SU-DHL-6 (cell line): Measurements from ENCODE around the gene MYO19.

Experiments used
- H2AFZ ChIP-seq: fragments of 200-600 bp; sonication (generic); 2 replicates; pipeline ENCODE4 v1.6.1; 2014; ENCODE audit warnings: low read depth, mild to moderate bottlenecking, moderate library complexity, mixed read lengths, antibody characterized with exemption, low read length; ENCODE audit not compliant: severe bottlenecking
- H3F3A ChIP-seq: fragments of 200-600 bp; shearing (Covaris generic); 2 replicates; pipeline ENCODE4 v1.6.0; 2016; ENCODE audit warnings: antibody characterized with exemption, mild to moderate bottlenecking; ENCODE audit not compliant: insufficient read depth
- H3K27ac ChIP-seq: fragments of 200-600 bp; sonication (generic); 2 replicates; pipeline ENCODE4 v1.5.1; 2016; ENCODE audit warnings: low read depth, mild to moderate bottlenecking, low read length, moderate library complexity, mixed read lengths
- H3K27me3 ChIP-seq: fragments of 200-600 bp; sonication (generic), shearing (Covaris generic); 2 replicates; pipeline ENCODE4 v1.6.0; 2014; ENCODE audit warnings: mild to moderate bottlenecking, low read length
- H3K36me3 ChIP-seq: fragments of 200-600 bp; sonication (generic); 2 replicates; pipeline ENCODE4 v1.6.1; 2014; ENCODE audit warnings: mild to moderate bottlenecking, low read length, mixed read lengths
- H3K4me2 ChIP-seq: fragments of 300-600, 200-600 bp; shearing (Covaris generic), sonication (generic); 2 replicates; pipeline ENCODE4 v1.6.0; 2014; ENCODE audit warnings: low read length, low read depth, mild to moderate bottlenecking; ENCODE audit not compliant: poor library complexity, severe bottlenecking
- H3K4me3 ChIP-seq: fragments of 200-600 bp; sonication (generic); 2 replicates; pipeline ENCODE4 v1.5.1; 2014; ENCODE audit warnings: antibody characterized with exemption, low read length, mild to moderate bottlenecking, mixed read lengths; ENCODE audit not compliant: insufficient read depth, poor library complexity, severe bottlenecking
- H3K79me2 ChIP-seq: fragments of 200-600 bp; sonication (generic); 2 replicates; pipeline ENCODE4 v1.6.1; 2014; ENCODE audit warnings: mild to moderate bottlenecking, low read length, moderate library complexity; ENCODE audit not compliant: insufficient read depth
- H3K9ac ChIP-seq: fragments of 200-600 bp; sonication (generic); 2 replicates; pipeline ENCODE4 v1.7.0; 2014; ENCODE audit warnings: mild to moderate bottlenecking, low read length
- H3K9me2 ChIP-seq: fragments of 200-600 bp; sonication (generic); replicated peaks from 2 replicates; pipeline ENCODE4 v1.6.1; 2014; ENCODE audit warnings: low read length; ENCODE audit not compliant: insufficient read depth
- H3K9me3 ChIP-seq: fragments of 200-600 bp; sonication (generic); 2 replicates; pipeline ENCODE4 v1.6.1; 2014; ENCODE audit warnings: low read length, mixed read lengths; ENCODE audit not compliant: insufficient read depth
- H4K20me1 ChIP-seq: fragments of 200-600 bp; sonication (generic); 2 replicates; pipeline ENCODE4 v1.6.1; 2014; ENCODE audit warnings: low read depth, mild to moderate bottlenecking, antibody characterized with exemption, low read length, moderate library complexity, mixed read lengths
- CTCF ChIP-seq: fragments of 200-600 bp; sonication (generic); IDR thresholded peaks from one replicate; pipeline ENCODE4 v1.5.1; 2017; ENCODE audit warnings: antibody characterized with exemption, mild to moderate bottlenecking, low read length, moderate library complexity; ENCODE audit not compliant: insufficient read depth, poor library complexity, severe bottlenecking
- EZH2phosphoT487 ChIP-seq: fragments of 200-600 bp; sonication (generic), shearing (Covaris generic); conservative IDR thresholded peaks from 2 replicates; pipeline ENCODE4 v1.6.1; 2018; ENCODE audit warnings: mild to moderate bottlenecking, antibody characterized with exemption, low read length, moderate library complexity, mixed read lengths

Gene MYO19

GRCh38 chr17:36523113-36523512 lies 11.6 kb downstream of the MYO19 start:
- Histone ChIP-seq H3K9me3 (no peaks in the 10 kb centered on the region), H3K4me3 (no peak overlapping the region), H3K4me2 (no peak overlapping the region), H2AFZ (no peak overlapping the region), H4K20me1 (no peaks in the 10 kb centered on the region), H3K36me3 (peaks cover 28% of the 10 kb centered on the region), H3F3A (peaks cover 21% of the 10 kb centered on the region), H3K9me2 (no peaks in the 10 kb centered on the region), H3K9ac (no peak overlapping the region), H3K27me3 (no peaks in the 10 kb centered on the region), H3K27ac (no peak overlapping the region), H3K79me2 (no peaks in the 10 kb centered on the region)
- TF ChIP-seq CTCF (no peak), EZH2phosphoT487 (no peak)

GRCh38 chr17:36515837-36516236 lies 18.8 kb downstream of the MYO19 start:
- H3K9ac ChIP-seq, result no peak overlapping the region
- peaks cover 11% of the 10 kb centered on the region for H3K36me3 ChIP-seq

GRCh38 chr17:36514856-36515255 lies 19.8 kb downstream of the MYO19 start:
- H3K27ac ChIP-seq, result no peak overlapping the region
- H3K9me3 ChIP-seq, result no peaks in the 10 kb centered on the region
- H4K20me1 ChIP-seq, result no peaks in the 10 kb centered on the region
- peaks cover 5% of the 10 kb centered on the region; the same call in 1 of the 2 replicates for H3K36me3 ChIP-seq
- H3K79me2 ChIP-seq, result no peaks in the 10 kb centered on the region
- peaks cover 16% of the 10 kb centered on the region for H3F3A ChIP-seq
- H3K4me2 ChIP-seq, result no peak overlapping the region
- no peaks in the 10 kb centered on the region for H3K9me2 ChIP-seq
- TF ChIP-seq CTCF, result no peak
- TF ChIP-seq EZH2phosphoT487, result no peak
- H3K9ac ChIP-seq, result no peak overlapping the region
- H3K4me3 ChIP-seq, result no peak overlapping the region
- H2AFZ ChIP-seq, result no peak overlapping the region
- no peaks in the 10 kb centered on the region for H3K27me3 ChIP-seq

More at GRCh38 chr17:36515837-36516236, 18.8 kb downstream of the MYO19 start:
- H3K9me3 ChIP-seq, result no peaks in the 10 kb centered on the region
- peaks cover 23% of the 10 kb centered on the region for H3F3A ChIP-seq
- TF ChIP-seq EZH2phosphoT487, result no peak
- no peak for TF ChIP-seq CTCF
- no peaks in the 10 kb centered on the region for H3K27me3 ChIP-seq
- no peak overlapping the region for H3K27ac ChIP-seq
- H3K4me2 ChIP-seq, result no peak overlapping the region
- H3K9me2 ChIP-seq, result no peaks in the 10 kb centered on the region
- no peak overlapping the region for H2AFZ ChIP-seq
- H3K4me3 ChIP-seq, result no peak overlapping the region
- H4K20me1 ChIP-seq, result no peaks in the 10 kb centered on the region
- H3K79me2 ChIP-seq, result no peaks in the 10 kb centered on the region
